Measurements from ENCODE around the gene P2RX4.

P2RX4 gene

GRCh38 chr12:121245031-121245430, 35.1 kb downstream of the P2RX4 start:
- no peak for DNase-seq (ENCODE audit: low spot score)
- no peak for TF ChIP-seq CTCF (IDR thresholded peaks at IDR 0.05)
- Histone ChIP-seq H3K4me3 (no peak overlapping the region), H3K27ac (no peak overlapping the region)

GRCh38 chr12:121245951-121246350, 36.0 kb downstream of the P2RX4 start:
- TF ChIP-seq CTCF (IDR thresholded peaks at IDR 0.05): no peak
- Histone ChIP-seq H3K4me3 (no peak overlapping the region), H3K27ac (no peak overlapping the region)
- DNase-seq (ENCODE audit: low spot score): no peak

- no peak for TF ChIP-seq CTCF (IDR thresholded peaks at IDR 0.05)
- DNase-seq (ENCODE audit: low spot score): no peak
- no peak overlapping the region for H3K4me3 ChIP-seq
- H3K27ac ChIP-seq: no peak overlapping the region
Measured at GRCh38 chr12:121246893-121247557, 37.1 kb downstream of the P2RX4 start.

- DNase-seq (ENCODE audit: low spot score): no peak
- no peak overlapping the region for H3K4me3 ChIP-seq
- no peak for TF ChIP-seq CTCF (IDR thresholded peaks at IDR 0.05)
- no peak overlapping the region for H3K27ac ChIP-seq
Measured at GRCh38 chr12:121248622-121249021, 38.7 kb downstream of the P2RX4 start.

- Histone ChIP-seq H3K27ac (no peak overlapping the region), H3K4me3 (no peak overlapping the region)
- TF ChIP-seq CTCF (IDR thresholded peaks at IDR 0.05): no peak
- DNase-seq (ENCODE audit: low spot score): no peak
Measured at GRCh38 chr12:121250359-121250758, 40.4 kb downstream of the P2RX4 start.

GRCh38 chr12:121251838-121252237, 41.9 kb downstream of the P2RX4 start:
- Histone ChIP-seq H3K27ac (no peak overlapping the region), H3K4me3 (no peak overlapping the region)
- no peak for TF ChIP-seq CTCF (IDR thresholded peaks at IDR 0.05)
- DNase-seq (ENCODE audit: low spot score): no peak

GRCh38 chr12:121252712-121253345, 42.9 kb downstream of the P2RX4 start:
- Histone ChIP-seq H3K4me3 (no peak overlapping the region), H3K27ac (no peak overlapping the region)
- no peak for DNase-seq (ENCODE audit: low spot score)
- TF ChIP-seq CTCF (IDR thresholded peaks at IDR 0.05): no peak

Measured in coronary artery (tissue), 2 donors.